ENCODE measurements around the gene TMA7.
"Not testable (repeated sequence)": the region's sequence is repeated elsewhere in the genome, so short reads cannot be mapped to it uniquely, and the experiment has no call there.

TMA7 gene

DNA sequence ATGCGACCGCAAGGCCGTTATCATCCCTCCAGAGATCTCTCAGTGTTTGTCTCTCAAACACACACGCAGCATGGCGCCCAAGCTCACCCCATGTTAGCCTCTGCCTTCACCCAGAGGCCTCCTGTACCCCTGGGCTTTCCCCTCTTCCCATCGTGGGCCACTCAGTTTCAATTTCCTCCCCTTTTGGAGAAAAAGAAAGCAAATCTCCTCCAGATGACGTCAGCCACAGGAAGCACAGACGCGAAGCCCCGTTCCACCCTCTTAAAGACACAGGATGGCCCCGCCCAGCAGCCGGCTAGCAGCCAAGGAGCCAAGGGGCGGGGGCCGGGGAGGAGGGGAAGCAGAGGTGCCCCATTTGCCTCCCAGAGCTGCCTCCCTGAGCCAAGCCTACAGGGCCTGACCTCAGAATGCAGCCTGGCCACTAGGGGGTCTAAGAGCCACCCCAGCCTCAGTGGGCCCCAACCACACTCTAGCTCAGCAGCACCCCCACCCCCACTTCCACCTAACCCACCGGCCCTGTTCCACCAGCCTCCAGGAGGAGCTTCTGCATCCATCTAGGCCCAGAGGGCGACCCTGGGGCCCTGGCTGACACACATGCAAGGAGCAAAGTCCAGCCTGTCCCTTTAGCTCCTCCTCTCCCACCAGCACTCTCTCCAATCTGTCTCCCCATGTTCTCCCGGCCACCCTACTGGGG is 33.0 kb downstream of the TMA7 start:
- TF ChIP-seq, protein P1, sequence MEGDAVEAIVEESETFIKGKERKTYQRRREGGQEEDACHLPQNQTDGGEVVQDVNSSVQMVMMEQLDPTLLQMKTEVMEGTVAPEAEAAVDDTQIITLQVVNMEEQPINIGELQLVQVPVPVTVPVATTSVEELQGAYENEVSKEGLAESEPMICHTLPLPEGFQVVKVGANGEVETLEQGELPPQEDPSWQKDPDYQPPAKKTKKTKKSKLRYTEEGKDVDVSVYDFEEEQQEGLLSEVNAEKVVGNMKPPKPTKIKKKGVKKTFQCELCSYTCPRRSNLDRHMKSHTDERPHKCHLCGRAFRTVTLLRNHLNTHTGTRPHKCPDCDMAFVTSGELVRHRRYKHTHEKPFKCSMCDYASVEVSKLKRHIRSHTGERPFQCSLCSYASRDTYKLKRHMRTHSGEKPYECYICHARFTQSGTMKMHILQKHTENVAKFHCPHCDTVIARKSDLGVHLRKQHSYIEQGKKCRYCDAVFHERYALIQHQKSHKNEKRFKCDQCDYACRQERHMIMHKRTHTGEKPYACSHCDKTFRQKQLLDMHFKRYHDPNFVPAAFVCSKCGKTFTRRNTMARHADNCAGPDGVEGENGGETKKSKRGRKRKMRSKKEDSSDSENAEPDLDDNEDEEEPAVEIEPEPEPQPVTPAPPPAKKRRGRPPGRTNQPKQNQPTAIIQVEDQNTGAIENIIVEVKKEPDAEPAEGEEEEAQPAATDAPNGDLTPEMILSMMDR (IDR thresholded peaks at IDR 0.05; ENCODE audit: control extremely low read depth, extremely low read depth, low read depth, missing control alignments), result peak; percentile 24
- CTCF ChIA-PET, result interaction anchor here (0.8 to 5.8 kb wide), 18 partner anchors 9 to 279 kb away, joined by 3 to 37 read pairs (median 5); partner anchors contain the start of genes ATRIP, PFKFB4 and SLC26A6
- peak; percentile 95 for DNase-seq (ENCODE audit: extremely low spot score)
- POLR2A ChIA-PET, result interaction anchor here (0.8 to 2.0 kb wide), 2 partner anchors 12 to 27 kb away, joined by 3 to 6 read pairs; partner anchors contain the start of gene ATRIP

DNA sequence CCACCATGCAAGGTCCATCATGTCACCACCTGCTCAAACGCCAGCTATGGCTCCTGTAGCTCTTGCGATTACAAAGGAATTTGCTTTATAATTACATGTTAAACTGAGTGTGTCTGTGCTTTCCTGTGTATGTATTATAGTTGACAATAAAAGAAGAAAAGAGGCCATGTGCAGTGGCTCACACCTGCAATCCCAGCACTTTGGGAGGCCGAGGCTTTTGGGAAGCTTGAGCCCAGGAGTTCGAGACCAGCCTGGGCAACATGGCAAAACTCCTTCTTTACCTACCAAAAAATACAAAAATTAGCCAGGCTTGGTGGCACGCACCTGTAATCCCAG is 33.5 kb downstream of the TMA7 start:
- no peak for DNase-seq (ENCODE audit: extremely low spot score)
- TF ChIP-seq, protein P1 (IDR thresholded peaks at IDR 0.05; ENCODE audit: control extremely low read depth, extremely low read depth, low read depth, missing control alignments), result no peak
- CTCF ChIA-PET, result interaction anchor here (0.8 to 5.8 kb wide), 17 partner anchors 9 to 279 kb away, joined by 3 to 37 read pairs (median 5); partner anchors contain the start of genes ATRIP, PFKFB4 and SLC26A6
- POLR2A ChIA-PET, result interaction anchor here (2.0 kb wide), 1 partner anchor 27 kb away, joined by 6 read pairs; the partner anchor contains the start of gene ATRIP

DNA sequence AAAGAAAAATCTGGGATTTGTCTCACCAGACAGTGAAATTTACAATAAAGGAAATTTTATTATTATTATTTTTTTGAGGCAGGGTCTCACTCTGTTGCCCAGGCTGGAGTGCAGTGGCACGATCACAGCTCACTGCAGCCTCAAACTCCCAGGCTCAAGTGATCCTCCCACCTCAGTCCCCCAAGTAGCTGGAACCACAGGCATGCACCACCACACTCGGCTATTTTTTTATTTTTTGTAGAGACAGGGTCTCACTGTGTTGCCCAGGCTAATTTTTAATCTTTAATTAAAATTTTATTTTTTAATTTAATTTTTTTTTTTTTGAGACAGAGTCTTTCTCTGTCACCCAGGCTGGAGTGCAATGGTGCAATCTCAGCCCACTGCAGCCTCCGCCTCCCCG is 34.0 kb downstream of the TMA7 start:
- CTCF ChIA-PET, result interaction anchor here (1.1 to 5.8 kb wide), 12 partner anchors 8 to 280 kb away, joined by 3 to 37 read pairs (median 5); partner anchors contain the start of genes ATRIP and PFKFB4
- DNase-seq (ENCODE audit: extremely low spot score), result not testable (repeated sequence)
- POLR2A ChIA-PET, result interaction anchor here (2.0 kb wide), 1 partner anchor 28 kb away, joined by 6 read pairs; the partner anchor contains the start of gene ATRIP

DNA sequence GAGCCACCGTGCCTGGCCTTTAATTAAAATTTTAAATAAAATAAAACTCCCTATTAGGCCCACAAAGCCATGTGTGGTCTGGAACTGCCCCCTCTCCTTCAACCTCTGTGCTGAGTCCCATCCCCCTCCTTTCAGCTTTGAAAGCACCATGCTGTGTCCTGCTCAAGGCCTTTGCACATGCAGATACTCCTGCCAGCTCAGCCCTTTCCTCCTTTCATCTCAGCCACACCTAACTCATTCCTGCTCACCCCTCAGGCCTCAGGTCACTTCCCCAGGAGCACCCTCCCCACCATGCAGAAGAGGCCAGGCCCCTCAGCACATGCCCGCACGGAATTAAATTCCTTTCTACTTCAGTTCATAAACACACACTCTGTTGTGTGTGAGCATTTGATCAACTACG is 34.6 kb downstream of the TMA7 start:
- CTCF ChIA-PET, result interaction anchor here (1.3 to 5.8 kb wide), 3 partner anchors 12 to 38 kb away, joined by 3 to 37 read pairs (median 10); no protein-coding TSS in a partner anchor
- POLR2A ChIA-PET, result no interaction called here
- TF ChIP-seq, protein P1 (IDR thresholded peaks at IDR 0.05; ENCODE audit: control extremely low read depth, extremely low read depth, low read depth, missing control alignments), result no peak
- DNase-seq (ENCODE audit: extremely low spot score), result no peak

DNA sequence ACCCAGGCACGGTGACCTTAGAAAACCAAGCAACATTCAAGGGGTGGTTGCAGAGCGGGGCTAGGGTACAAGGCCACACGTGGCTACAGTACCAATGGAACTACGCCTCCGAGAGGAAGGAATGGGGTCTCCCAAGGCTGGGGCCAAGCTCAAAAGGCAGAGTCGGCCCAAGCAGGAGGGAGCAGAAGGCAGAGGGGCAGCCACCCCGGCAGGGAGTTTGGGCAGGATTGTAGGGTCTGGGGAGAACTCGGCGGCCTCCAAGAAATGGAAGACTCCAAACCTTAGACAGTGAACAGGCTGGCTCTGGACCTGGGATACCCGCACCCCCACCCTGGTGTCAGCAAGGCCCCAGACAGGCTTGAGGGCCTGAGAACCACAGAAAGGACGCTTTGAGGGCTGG is 35.1 kb downstream of the TMA7 start:
- POLR2A ChIA-PET, result interaction anchor here (0.6 kb wide), 1 partner anchor 209 kb away, joined by 3 read pairs; no protein-coding TSS in a partner anchor
- TF ChIP-seq, protein P1 (IDR thresholded peaks at IDR 0.05; ENCODE audit: control extremely low read depth, extremely low read depth, low read depth, missing control alignments), result no peak
- CTCF ChIA-PET, result interaction anchor here (1.4 to 1.5 kb wide), 2 partner anchors 17 to 83 kb away, joined by 3 to 4 read pairs; no protein-coding TSS in a partner anchor
- no peak for DNase-seq (ENCODE audit: extremely low spot score)

DNA sequence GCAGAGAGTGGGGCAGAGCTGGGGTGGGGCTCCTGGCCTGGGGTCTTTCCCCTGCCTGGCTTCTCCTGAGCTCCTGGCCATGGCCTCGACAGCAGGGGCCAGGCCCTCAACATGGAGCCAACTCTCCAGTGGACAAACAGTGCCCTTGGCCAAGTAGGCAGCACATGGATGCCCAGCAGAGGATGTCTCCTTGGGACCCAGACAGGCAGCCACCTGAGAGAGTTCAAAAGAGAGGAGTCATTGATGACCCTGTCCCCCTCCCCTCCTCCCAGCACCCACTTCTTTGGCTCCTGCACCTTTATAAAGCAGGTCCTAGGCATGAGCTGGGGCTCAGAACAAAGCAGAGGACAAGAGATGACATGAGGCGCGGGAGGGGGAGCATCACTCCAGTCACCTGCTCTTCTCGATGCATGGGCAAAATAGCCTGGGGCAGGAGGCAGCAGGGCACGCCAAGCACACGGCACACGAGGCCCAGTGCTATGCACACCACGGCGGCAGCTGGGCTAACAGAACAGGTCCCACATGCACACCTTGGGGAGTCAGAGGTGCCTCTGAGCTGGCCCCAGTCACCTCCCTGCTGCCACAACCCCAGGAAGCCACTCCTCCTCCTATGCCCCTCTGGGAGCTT is 36.5 kb downstream of the TMA7 start:
- ChIA-PET POLR2A (interaction anchor here (0.7 kb wide), 1 partner anchor 52 kb away, joined by 5 read pairs; no protein-coding TSS in a partner anchor), CTCF (interaction anchor here (0.8 to 2.0 kb wide), 6 partner anchors 12 to 82 kb away, joined by 3 to 12 read pairs (median 4); no protein-coding TSS in a partner anchor)
- TF ChIP-seq, protein P1 (IDR thresholded peaks at IDR 0.05; ENCODE audit: control extremely low read depth, extremely low read depth, low read depth, missing control alignments), result no peak
- peak; percentile 12 for DNase-seq (ENCODE audit: extremely low spot score)

All from GM10248 (cell line).